NCI-H1048 (cell line): Measurements from ENCODE around the gene RBFA.

Experiments used
- DNase-seq: peaks from one replicate; lab custom pipeline; 2025; lab: John Stamatoyannopoulos, UW

Gene RBFA

GRCh38 chr18:80074697-80075096 is 40.5 kb downstream of the RBFA start:
- DNase-seq: no peak

GRCh38 chr18:80075940-80076339 is 41.7 kb downstream of the RBFA start:
- no peak for DNase-seq

- DNase-seq: no peak
These were observed 42.1 kb downstream of the RBFA start for GRCh38 chr18:80076379-80076778.

GRCh38 chr18:80077873-80078272 is 43.6 kb downstream of the RBFA start:
- no peak for DNase-seq
